IMR-90 (cell line): ENCODE results near the gene MTMR1. TPM values are rescaled to one million over a fixed set of nuclear protein-coding genes. Genes with fewer than 3 reads are reported as not detected.

Experiments used
- ATAC-seq: fragments of 200-7000 bp; cut with Tn5 transposase; 2 replicates; pipeline ENCODE4 v1.9.1; 2020; ENCODE audit warnings: low read depth, mild to moderate bottlenecking, moderate library complexity
- BruUV-seq: library from RNA; stranded (reverse); fragments of 400-500 nt; replicated peaks from 2 replicates; lab custom pipeline; 2021; lab: Mats Ljungman, UMichigan
- CTCF ChIA-PET: fragments of 300-600 bp; formaldehyde crosslinking; extraction: SDS; loops from one replicate; lab custom pipeline; 2021; ENCODE audit warnings: antibody characterized with exemption; lab: Yijun Ruan, JAX
- POLR2A ChIA-PET: fragments of 300-600 bp; sonication (Branson Sonifier 250); formaldehyde crosslinking; loops from one replicate; lab custom pipeline; 2022; ENCODE audit warnings: antibody characterized with exemption; ENCODE audit not compliant: unreplicated experiment; lab: Charles Lee
- DNase-seq: peaks from one replicate; pipeline ENCODE4 v3.0.0; 2013
- H2AFZ ChIP-seq: replicated peaks from 2 replicates; pipeline ENCODE3; 2013; ENCODE audit warnings: low read length, mild to moderate bottlenecking; ENCODE audit not compliant: poor library complexity
- H2AK5ac ChIP-seq: 2 replicates; pipeline ENCODE4 v1.6.1; 2013; ENCODE audit warnings: low read depth, low read length, inconsistent platforms
- H2AK9ac ChIP-seq: replicated peaks from 2 replicates; pipeline ENCODE3; 2013; ENCODE audit warnings: mild to moderate bottlenecking, low read depth, low read length, moderate library complexity; ENCODE audit not compliant: poor library complexity
- H2BK120ac ChIP-seq: 2 replicates; pipeline ENCODE4 v1.6.1; 2013; ENCODE audit warnings: low read depth, low read length, inconsistent platforms
- H2BK15ac ChIP-seq: 3 replicates; pipeline ENCODE4 v1.6.1; 2013; ENCODE audit warnings: low read depth, low read length, inconsistent platforms
- H2BK20ac ChIP-seq: 2 replicates; pipeline ENCODE4 v1.6.1; 2013; ENCODE audit warnings: low read depth, mild to moderate bottlenecking, inconsistent platforms, low read length, moderate library complexity
- H2BK5ac ChIP-seq: 2 replicates; pipeline ENCODE4 v1.6.1; 2013; ENCODE audit warnings: mild to moderate bottlenecking, low read depth, low read length, inconsistent platforms; ENCODE audit not compliant: poor library complexity, severe bottlenecking
- H3K14ac ChIP-seq: replicated peaks from 2 replicates; pipeline ENCODE4 v1.6.1; 2013; ENCODE audit warnings: low read depth, low read length, inconsistent platforms
- H3K18ac ChIP-seq: 2 replicates; pipeline ENCODE4 v1.6.1; 2013; ENCODE audit warnings: low read depth, low read length, control low read depth
- H3K23ac ChIP-seq: 2 replicates; pipeline ENCODE4 v1.6.1; 2013; ENCODE audit warnings: low read depth, low read length, inconsistent platforms
- H3K27ac ChIP-seq: 2 replicates; pipeline ENCODE4 v1.5.1; 2013; ENCODE audit warnings: mild to moderate bottlenecking, control low read depth, low read length; ENCODE audit not compliant: insufficient read depth
- H3K27me3 ChIP-seq: 2 replicates; pipeline ENCODE4 v1.6.1; 2013; ENCODE audit warnings: low read length; ENCODE audit not compliant: control insufficient read depth, insufficient read depth
- H3K36me3 ChIP-seq: 2 replicates; pipeline ENCODE4 v1.6.1; 2013; ENCODE audit warnings: low read length, mixed read lengths; ENCODE audit not compliant: control insufficient read depth, insufficient read depth
- H3K4ac ChIP-seq: 2 replicates; pipeline ENCODE4 v1.6.1; 2013; ENCODE audit warnings: low read depth, low read length, inconsistent platforms
- H3K4me1 ChIP-seq: 2 replicates; pipeline ENCODE4 v1.6.1; 2013; ENCODE audit warnings: low read length, mixed read lengths; ENCODE audit not compliant: control insufficient read depth, insufficient read depth
- H3K4me2 ChIP-seq: 2 replicates; pipeline ENCODE4 v1.6.1; 2013; ENCODE audit warnings: low read depth, mild to moderate bottlenecking, control low read depth, low read length, moderate library complexity
- H3K4me3 ChIP-seq: 2 replicates; pipeline ENCODE4 v1.5.1; 2013; ENCODE audit warnings: low read depth, mild to moderate bottlenecking, control low read depth, low read length, moderate library complexity; ENCODE audit not compliant: insufficient read depth
- H3K56ac ChIP-seq: 2 replicates; pipeline ENCODE4 v1.6.1; 2013; ENCODE audit warnings: low read length, inconsistent platforms; ENCODE audit not compliant: insufficient read depth; ENCODE audit errors: extremely low read depth
- H3K79me1 ChIP-seq, 2 experiments: 2 replicates each; pipeline ENCODE4 v1.6.1; 2013; ENCODE audit warnings: low read length in 2 of 2, inconsistent platforms in 1 of 2, low read depth in 1 of 2
- H3K9ac ChIP-seq: 2 replicates; pipeline ENCODE4 v1.6.1; 2013; ENCODE audit warnings: low read depth, low read length, control low read depth
- H3K9me1 ChIP-seq: 2 replicates; pipeline ENCODE4 v1.6.1; 2013; ENCODE audit warnings: low read length, inconsistent platforms; ENCODE audit not compliant: insufficient read depth
- H3K9me3 ChIP-seq: 2 replicates; pipeline ENCODE4 v1.6.1; 2013; ENCODE audit warnings: low read length; ENCODE audit not compliant: control insufficient read depth, insufficient read depth
- H4K20me1 ChIP-seq: 2 replicates; pipeline ENCODE4 v1.6.1; 2013; ENCODE audit warnings: low read length, inconsistent platforms; ENCODE audit not compliant: insufficient read depth
- H4K5ac ChIP-seq: 2 replicates; pipeline ENCODE4 v1.6.1; 2013; ENCODE audit warnings: mild to moderate bottlenecking, low read depth, low read length, control low read depth
- H4K8ac ChIP-seq, 2 experiments: 2 replicates each; pipeline ENCODE4 v1.6.1; 2013; ENCODE audit warnings: low read depth in 2 of 2, low read length in 2 of 2, control low read depth in 1 of 2, inconsistent platforms in 1 of 2
- H4K91ac ChIP-seq: 2 replicates; pipeline ENCODE4 v1.6.1; 2013; ENCODE audit warnings: low read depth, low read length, inconsistent platforms; ENCODE audit not compliant: insufficient read depth
- CEBPB ChIP-seq: IDR thresholded peaks from 2 replicates; pipeline ENCODE4 v1.6.1; 2012; ENCODE audit warnings: low read depth, low read length, improper control_type of control experiment
- CHD1 ChIP-seq: IDR thresholded peaks from 2 replicates; pipeline ENCODE4 v1.6.1; 2012; ENCODE audit warnings: low read depth, low read length, improper control_type of control experiment
- CTCF ChIP-seq: conservative IDR thresholded peaks from 2 replicates; pipeline ENCODE4 v1.5.1; 2012; ENCODE audit warnings: mild to moderate bottlenecking, low read depth, low read length, improper control_type of control experiment
- ELK1 ChIP-seq: fragments of 150-350 bp; IDR thresholded peaks from 2 replicates; pipeline ENCODE4 v1.6.1; 2016; ENCODE audit warnings: low read depth, mild to moderate bottlenecking, low read length, moderate library complexity, borderline replicate concordance
- FOS ChIP-seq: fragments of 150-350 bp; IDR thresholded peaks from 2 replicates; pipeline ENCODE4 v1.6.1; 2016; ENCODE audit warnings: low read depth, low read length
- MAFK ChIP-seq: IDR thresholded peaks from 2 replicates; pipeline ENCODE4 v1.6.1; 2012; ENCODE audit warnings: low read depth, low read length, improper control_type of control experiment
- MXI1 ChIP-seq: IDR thresholded peaks from 2 replicates; pipeline ENCODE4 v1.6.1; 2012; ENCODE audit warnings: low read depth, mild to moderate bottlenecking, low read length, moderate library complexity, borderline replicate concordance
- NFE2L2 ChIP-seq: fragments of 150-350 bp; IDR thresholded peaks from 2 replicates; pipeline ENCODE4 v1.6.1; 2016; ENCODE audit warnings: low read depth, mild to moderate bottlenecking, low read length
- POLR2A ChIP-seq: IDR thresholded peaks from 2 replicates; pipeline ENCODE4 v1.6.1; 2012; ENCODE audit warnings: mild to moderate bottlenecking, low read depth, low read length
- RAD21 ChIP-seq: IDR thresholded peaks from 2 replicates; pipeline ENCODE4 v1.6.1; 2012; ENCODE audit warnings: low read length, improper control_type of control experiment
- RCOR1 ChIP-seq: IDR thresholded peaks from 2 replicates; pipeline ENCODE4 v1.6.1; 2012; ENCODE audit warnings: mild to moderate bottlenecking, low read length, improper control_type of control experiment; ENCODE audit not compliant: insufficient replicate concordance
- RFX5 ChIP-seq: IDR thresholded peaks from 2 replicates; pipeline ENCODE4 v1.8.0; 2012; ENCODE audit warnings: low read depth, mild to moderate bottlenecking, low read length, moderate library complexity
- SMC3 ChIP-seq: fragments of 150-350 bp; IDR thresholded peaks from 2 replicates; pipeline ENCODE4 v1.6.1; 2016; ENCODE audit warnings: low read depth, mild to moderate bottlenecking, antibody characterized with exemption, low read length, moderate library complexity
- USF2 ChIP-seq: fragments of 150-350 bp; IDR thresholded peaks from 2 replicates; pipeline ENCODE4 v1.6.1; 2017; ENCODE audit warnings: mild to moderate bottlenecking, antibody characterized with exemption, low read length, low read depth
- WGBS, 2 experiments: methylation state at CpG; one replicate each; pipeline versions ENCODE4 v1.1.5 to v1.1.7; 2013; ENCODE audit warnings: missing lambda C conversion rate in 2 of 2; ENCODE audit not compliant: insufficient read length in 1 of 2; ENCODE audit errors: extremely low coverage in 2 of 2; 5-methylcytosine and 5-hydroxymethylcytosine counted together
- dilution Hi-C: fragments of 300-500 bp; cut with HindIII; formaldehyde crosslinking; loops from one replicate; pipeline ENCODE4 v1.14.3; 2018; ENCODE audit warnings: low sequenced_read_pairs; ENCODE audit not compliant: unreplicated experiment
- in situ Hi-C: fragments of 300-500 bp; cut with MboI; formaldehyde crosslinking; loops from 3 replicates; pipeline ENCODE4 v1.14.3; 2019; ENCODE audit warnings: low sequenced_read_pairs, inconsistent platforms, mixed read lengths
- intact Hi-C: fragments of 100-400 bp; cut with micrococcal nuclease; formaldehyde crosslinking; loops from 2 replicates; pipeline ENCODE4 v1.10.0; 2022
- polyA plus RNA-seq, 3 experiments: library from polyadenylated mRNA; depleted of rRNA; stranded (reverse); fragments of >200 nt; gene quantifications; 2 replicates each; pipeline ENCODE4 v1.2.3, GENCODE V29; 2012; ENCODE audit warnings: low replicate concordance in 1 of 3
- total RNA-seq: library from RNA; depleted of rRNA; stranded (reverse); fragments of >200 nt; gene quantifications from 2 replicates; pipeline ENCODE4 v1.2.3, GENCODE V29; 2012

Gene MTMR1
- total and polyA plus RNA-seq, 2 of the 4 experiments (the other 2 are of a cell fraction): 19.0 to 28.8 TPM

GRCh38 chrX:150736475-150736874 is 43.3 kb downstream of the MTMR1 start:
- Histone ChIP-seq H4K20me1 (0 out of 2 replicates have a peak, but pooled peaks cover 3% of the 10 kb centered on the region), H2BK15ac (no peak overlapping the region), H3K4ac (no peak overlapping the region), H3K27ac (no peak overlapping the region), H3K79me1 (peaks cover 4 to 6% of the 10 kb centered on the region in 2 experiments; a peak in 1 of 4 replicates), H4K91ac (no peak overlapping the region), H2BK120ac (no peak overlapping the region), H3K9me1 (peaks cover 5% of the 10 kb centered on the region; the same call in 1 of the 2 replicates), H3K56ac (no peak overlapping the region), H3K18ac (no peak overlapping the region), H4K5ac (no peak overlapping the region), H2AK5ac (no peak overlapping the region), H3K4me3 (no peak overlapping the region), H3K9ac (no peak overlapping the region), H2AK9ac (no peak overlapping the region), H3K4me2 (no peak overlapping the region), H3K23ac (no peak overlapping the region), H3K14ac (no peak overlapping the region), H2BK20ac (no peak overlapping the region), H2BK5ac (no peak overlapping the region), H2AFZ (no peak overlapping the region), H3K9me3 (no peaks in the 10 kb centered on the region), H3K4me1 (no peaks in the 10 kb centered on the region), H4K8ac (no peak overlapping the region), H3K27me3 (no peaks in the 10 kb centered on the region), H3K36me3 (peaks cover 26% of the 10 kb centered on the region)
- in situ Hi-C loops (loop anchor here (25.0 kb wide), 1 partner anchor 1224 kb away; the partner anchor contains the start of gene IDS), dilution Hi-C loops (no loop called here), intact Hi-C loops (no loop called here)
- ATAC-seq (no peak), DNase-seq (no peak)
- 81% methylated on average over 2 of the region's 9 CpGs; no CpG with 5 or more reads in 1 of the 2 experiments for WGBS, 2 experiments
- BruUV-seq: no TSS peak
- TF ChIP-seq RCOR1 (no peak), SMC3 (no peak), CTCF (no peak), ELK1 (no peak), RFX5 (no peak), CEBPB (no peak), FOS (no peak), MAFK (no peak), NFE2L2 (no peak), POLR2A (no peak), CHD1 (no peak), MXI1 (no peak), RAD21 (no peak), USF2 (no peak)
- ChIA-PET POLR2A (no interaction called here), CTCF (no interaction called here)
